ENCODE results near the gene DDX52. TPM values are rescaled to one million over a fixed set of nuclear protein-coding genes. Genes with fewer than 3 reads are reported as not detected.
"Not testable (repeated sequence)": the region's sequence is repeated elsewhere in the genome, so short reads cannot be mapped to it uniquely, and the experiment has no call there.

The DDX52 gene
- total RNA-seq, 4 donors from 2014 or later = 18.1 to 20.4 (median 19.4) TPM

DNA sequence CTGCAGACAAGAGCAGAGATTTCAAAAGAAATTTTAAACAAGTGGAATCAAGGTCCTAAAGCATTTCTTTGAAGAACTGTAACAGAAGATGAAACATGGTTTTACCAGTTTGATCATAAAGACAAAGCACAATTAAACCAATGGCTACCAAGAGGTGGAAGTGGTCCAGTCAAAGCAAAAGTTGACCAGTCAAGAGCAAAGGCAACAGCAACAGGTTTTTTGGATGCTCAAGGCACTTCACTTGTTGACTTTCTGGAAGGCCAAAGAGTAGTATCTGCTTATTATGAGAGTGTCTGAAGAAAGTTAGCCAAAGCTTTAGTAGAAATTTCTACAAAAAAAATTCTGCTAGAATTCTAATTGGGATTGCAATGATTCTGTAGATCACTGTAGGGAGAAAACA lies 5.3 kb downstream of the DDX52 start:
- DNase-seq (ENCODE audit: low spot score in 2 of 2) = no peak
- TF ChIP-seq, protein P1, sequence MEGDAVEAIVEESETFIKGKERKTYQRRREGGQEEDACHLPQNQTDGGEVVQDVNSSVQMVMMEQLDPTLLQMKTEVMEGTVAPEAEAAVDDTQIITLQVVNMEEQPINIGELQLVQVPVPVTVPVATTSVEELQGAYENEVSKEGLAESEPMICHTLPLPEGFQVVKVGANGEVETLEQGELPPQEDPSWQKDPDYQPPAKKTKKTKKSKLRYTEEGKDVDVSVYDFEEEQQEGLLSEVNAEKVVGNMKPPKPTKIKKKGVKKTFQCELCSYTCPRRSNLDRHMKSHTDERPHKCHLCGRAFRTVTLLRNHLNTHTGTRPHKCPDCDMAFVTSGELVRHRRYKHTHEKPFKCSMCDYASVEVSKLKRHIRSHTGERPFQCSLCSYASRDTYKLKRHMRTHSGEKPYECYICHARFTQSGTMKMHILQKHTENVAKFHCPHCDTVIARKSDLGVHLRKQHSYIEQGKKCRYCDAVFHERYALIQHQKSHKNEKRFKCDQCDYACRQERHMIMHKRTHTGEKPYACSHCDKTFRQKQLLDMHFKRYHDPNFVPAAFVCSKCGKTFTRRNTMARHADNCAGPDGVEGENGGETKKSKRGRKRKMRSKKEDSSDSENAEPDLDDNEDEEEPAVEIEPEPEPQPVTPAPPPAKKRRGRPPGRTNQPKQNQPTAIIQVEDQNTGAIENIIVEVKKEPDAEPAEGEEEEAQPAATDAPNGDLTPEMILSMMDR (IDR thresholded peaks at IDR 0.05) = no peak
- H3K4me3 ChIP-seq (ENCODE audit: low read depth, poor library complexity, severe bottlenecking) = no peak overlapping the region
- intact Hi-C loops (cut with DNase I; ENCODE audit: low total_unique reads) = no loop called here

DNA sequence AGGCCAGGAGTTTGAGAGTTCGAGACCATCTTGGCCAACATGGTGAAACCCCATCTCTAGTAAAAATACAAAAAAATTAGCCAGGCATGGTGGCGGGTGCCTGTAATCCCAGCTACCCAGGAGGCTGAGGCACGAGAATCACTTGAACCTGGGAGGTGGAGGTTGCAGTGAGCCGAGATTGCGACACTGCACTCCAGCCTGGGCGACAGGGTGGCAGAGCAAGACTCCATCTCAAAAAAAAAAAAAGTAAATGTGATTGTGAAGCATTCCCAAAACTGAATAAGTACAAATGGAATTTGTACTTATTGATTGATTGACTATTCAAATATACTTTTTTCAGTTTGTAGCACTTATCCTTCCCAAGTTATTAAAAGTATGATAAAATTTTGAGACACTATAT lies 26.8 kb downstream of the DDX52 start:
- H3K4me3 ChIP-seq (ENCODE audit: low read depth, poor library complexity, severe bottlenecking); DNase-seq (ENCODE audit: low spot score in 2 of 2); intact Hi-C loops (cut with DNase I; ENCODE audit: low total_unique reads): not testable (repeated sequence)
- 92 to 93% methylated on average over 6 of the region's 6 CpGs for WGBS, 2 donors

DNA sequence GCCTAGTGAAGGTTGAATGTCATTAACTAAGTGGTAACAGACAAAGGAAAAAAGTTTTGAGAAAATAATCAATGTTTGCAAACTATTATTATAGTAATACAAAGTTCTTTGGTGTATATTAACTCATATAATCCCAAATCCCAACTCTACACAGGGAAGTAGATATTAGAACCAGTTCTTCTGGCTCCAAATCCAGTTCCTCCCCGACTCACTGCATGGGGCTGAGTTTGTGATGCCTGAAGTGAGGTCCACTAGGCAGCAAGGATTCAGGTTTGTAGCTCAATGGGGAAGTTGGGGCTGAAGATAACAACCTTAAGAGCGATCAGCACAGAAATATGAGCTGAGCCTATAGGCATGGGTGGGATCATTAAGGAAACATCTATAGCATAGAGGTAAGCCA lies 28.4 kb downstream of the DDX52 start:
- TF ChIP-seq POLR2A (IDR thresholded peaks at IDR 0.05) = no peak
- TF ChIP-seq, protein P1 (IDR thresholded peaks at IDR 0.05) = no peak
- H3K4me3 ChIP-seq (ENCODE audit: low read depth, poor library complexity, severe bottlenecking) = no peak overlapping the region
- intact Hi-C loops (cut with DNase I; ENCODE audit: low total_unique reads) = no loop called here
- no peak for DNase-seq (ENCODE audit: low spot score in 2 of 2)
- 88 to 89% methylated on average over 2 of the region's 2 CpGs for WGBS, 2 donors

DNA sequence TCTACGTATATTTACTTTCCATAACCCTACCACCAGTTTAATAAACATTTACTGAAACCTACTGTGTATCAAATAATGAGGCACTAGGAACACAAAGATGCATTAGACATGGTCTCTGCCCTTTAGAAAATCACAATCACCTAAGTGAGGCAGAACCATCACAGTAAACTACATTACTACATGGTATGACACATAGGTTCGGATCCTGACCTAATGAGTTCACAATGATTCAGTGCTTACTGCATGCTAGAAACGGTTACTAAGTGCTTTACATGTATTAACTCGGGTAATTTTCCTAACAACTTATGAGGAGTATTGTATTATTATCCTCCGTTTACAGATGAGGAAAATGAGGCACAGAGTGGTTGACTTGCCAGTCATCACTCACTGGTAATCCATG lies 28.9 kb downstream of the DDX52 start:
- intact Hi-C loops (cut with DNase I; ENCODE audit: low total_unique reads) = no loop called here
- H3K4me3 ChIP-seq (ENCODE audit: low read depth, poor library complexity, severe bottlenecking) = no peak overlapping the region
- TF ChIP-seq POLR2A (IDR thresholded peaks at IDR 0.05) = no peak
- TF ChIP-seq, protein P1 (IDR thresholded peaks at IDR 0.05) = no peak
- WGBS, 2 donors = 68 to 79% methylated on average over 5 of the region's 5 CpGs
- DNase-seq (ENCODE audit: low spot score in 2 of 2) = no peak

DNA sequence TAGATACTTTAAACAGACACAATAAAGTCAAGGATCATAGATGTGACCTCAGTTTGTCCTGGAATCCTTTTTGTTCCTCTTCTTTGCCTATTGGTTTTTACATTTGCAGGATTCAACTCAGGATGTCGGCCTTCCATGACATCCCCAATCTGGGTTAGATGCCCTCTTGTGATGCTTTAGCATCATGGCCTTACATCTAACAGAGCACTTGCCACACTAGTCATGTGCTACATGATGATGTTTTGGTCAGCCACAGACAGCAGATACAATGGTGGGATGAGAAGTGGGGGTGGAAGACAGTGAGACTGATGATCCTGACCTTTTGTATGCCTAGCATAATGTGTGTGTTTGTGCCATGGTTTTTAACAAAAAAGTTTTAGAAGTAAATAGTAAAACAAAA lies 32.3 kb downstream of the DDX52 start:
- TF ChIP-seq, protein P1 (IDR thresholded peaks at IDR 0.05) = no peak
- no peak for TF ChIP-seq POLR2A (IDR thresholded peaks at IDR 0.05)
- no peak overlapping the region for H3K4me3 ChIP-seq (ENCODE audit: low read depth, poor library complexity, severe bottlenecking)
- intact Hi-C loops (cut with DNase I; ENCODE audit: low total_unique reads) = no loop called here
- DNase-seq (ENCODE audit: low spot score in 2 of 2) = no peak
- WGBS, 2 donors = 93 to 94% methylated on average over 1 of the region's 1 CpG

DNA sequence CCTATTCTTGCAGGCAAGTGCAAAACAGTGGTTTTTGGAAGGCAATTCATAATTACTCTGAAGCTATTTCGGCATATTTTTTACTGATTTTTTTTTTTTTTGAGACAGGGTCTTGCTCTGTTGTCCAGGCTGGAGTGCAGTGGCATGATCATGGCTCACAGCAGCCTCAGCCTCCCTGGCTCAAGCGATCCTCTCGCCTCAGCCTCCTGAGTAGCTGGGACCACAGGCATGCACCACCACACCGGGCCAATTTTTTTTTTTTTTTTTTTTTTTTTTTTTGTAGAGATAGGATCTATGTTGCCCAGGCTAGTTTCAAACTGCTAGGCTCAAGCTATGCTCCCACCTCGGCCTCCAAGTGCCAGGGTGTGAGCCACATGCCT lies 33.2 kb downstream of the DDX52 start:
- 58 to 69% methylated on average over 5 of the region's 5 CpGs for WGBS, 2 donors
- DNase-seq (ENCODE audit: low spot score in 2 of 2); intact Hi-C loops (cut with DNase I; ENCODE audit: low total_unique reads); H3K4me3 ChIP-seq (ENCODE audit: low read depth, poor library complexity, severe bottlenecking): not testable (repeated sequence)

DNA sequence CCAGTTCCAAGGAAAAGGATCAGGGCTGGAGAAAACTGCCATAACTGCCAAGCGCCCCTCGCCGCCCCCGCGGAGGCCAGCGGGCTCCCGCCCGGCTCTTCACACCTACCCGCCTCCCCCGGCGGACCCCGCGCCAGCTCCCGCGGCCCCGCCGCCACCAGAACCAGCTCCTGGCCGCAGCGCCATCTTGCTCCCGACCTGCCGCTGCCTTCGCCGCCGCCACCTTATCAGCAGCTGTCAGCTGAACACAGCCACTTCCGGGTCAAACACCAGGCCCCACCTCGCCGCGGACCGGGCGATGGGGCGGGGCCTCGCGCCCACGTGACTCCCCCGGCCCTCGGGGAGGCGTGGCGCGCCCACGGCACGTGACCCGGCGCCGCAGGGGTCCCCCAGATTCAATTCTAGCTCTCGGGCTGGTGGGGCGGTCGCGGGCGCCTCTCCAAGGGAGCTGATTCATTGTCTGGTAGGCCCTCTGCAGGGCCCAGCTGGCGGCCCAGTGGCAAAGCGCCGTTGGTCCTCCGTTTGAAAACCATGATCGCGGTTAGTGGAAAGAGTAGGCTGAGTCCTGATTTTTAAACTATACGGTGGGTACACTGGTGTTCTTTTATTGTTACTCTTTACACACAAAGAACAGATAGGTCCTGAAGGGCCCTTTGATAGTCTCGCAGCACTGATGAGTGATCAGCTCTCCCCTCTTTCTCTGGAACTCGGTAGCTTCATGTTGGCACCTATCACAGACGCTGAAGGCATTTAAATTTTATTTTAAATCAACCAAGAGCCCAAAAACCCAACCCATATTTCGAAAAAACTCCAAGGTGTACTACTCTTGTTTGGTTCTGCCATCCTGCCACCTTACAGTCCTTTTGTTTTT lies 33.8 kb downstream of the DDX52 start, which contains the start of gene SYNRG:
TSS of gene SYNRG (minus strand) at position 249 of the 871 bp plus-strand sequence. CDS start at position 186, 63 bp downstream.
- DNase-seq (ENCODE audit: low spot score in 2 of 2) = peak; percentile 93 to 99
- intact Hi-C loops (cut with DNase I; ENCODE audit: low total_unique reads) = no loop called here
- H3K4me3 ChIP-seq (ENCODE audit: low read depth, poor library complexity, severe bottlenecking) = peak within 1 kb of the TSS; percentile 95
- 2% methylated on average over 48 to 53 of the region's 60 CpGs for WGBS, 2 donors
- TF ChIP-seq, protein P1 (IDR thresholded peaks at IDR 0.05) = peak in 1 of 3 donors; percentile 29
- TF ChIP-seq POLR2A (IDR thresholded peaks at IDR 0.05) = no peak

Measured in lower leg skin (tissue), 4 donors.